PC-9 (cell line): Measurements from ENCODE around the gene PTPRT.

Experiments
- EZH2 ChIP-seq: fragments of 200-600 bp; sonication (generic); IDR thresholded peaks from 2 replicates; pipeline ENCODE4 v1.8.0; 2017; ENCODE audit warnings: antibody characterized with exemption, low read depth
- TF ChIP-seq, protein P1 (sequence below): fragments of 200-600 bp; sonication (generic); conservative IDR thresholded peaks from 2 replicates; pipeline ENCODE4 v1.6.1; 2017; ENCODE audit warnings: mixed run types, antibody characterized with exemption, mild to moderate bottlenecking, moderate library complexity

DNA sequence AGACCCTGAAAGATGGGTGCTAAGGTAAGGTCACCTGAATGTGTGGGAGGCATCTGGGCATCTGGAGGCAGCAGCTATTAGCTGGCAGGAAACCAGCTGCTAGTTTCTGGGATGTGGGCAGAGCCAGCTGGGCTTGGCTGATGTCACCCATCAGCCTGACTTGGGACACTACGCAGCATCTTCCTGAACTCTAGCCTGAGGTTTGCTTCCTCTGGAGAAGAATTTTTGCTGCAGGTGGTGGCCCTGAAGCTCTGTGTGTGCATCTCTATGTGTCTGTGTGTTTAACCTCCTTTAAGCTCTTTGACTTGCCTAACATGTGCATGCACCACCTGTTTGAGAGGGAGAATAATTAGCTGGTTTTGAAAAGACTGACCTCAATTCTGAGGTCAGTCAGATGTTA lies 1106.4 kb downstream of the PTPRT start:
- TF ChIP-seq, protein P1, sequence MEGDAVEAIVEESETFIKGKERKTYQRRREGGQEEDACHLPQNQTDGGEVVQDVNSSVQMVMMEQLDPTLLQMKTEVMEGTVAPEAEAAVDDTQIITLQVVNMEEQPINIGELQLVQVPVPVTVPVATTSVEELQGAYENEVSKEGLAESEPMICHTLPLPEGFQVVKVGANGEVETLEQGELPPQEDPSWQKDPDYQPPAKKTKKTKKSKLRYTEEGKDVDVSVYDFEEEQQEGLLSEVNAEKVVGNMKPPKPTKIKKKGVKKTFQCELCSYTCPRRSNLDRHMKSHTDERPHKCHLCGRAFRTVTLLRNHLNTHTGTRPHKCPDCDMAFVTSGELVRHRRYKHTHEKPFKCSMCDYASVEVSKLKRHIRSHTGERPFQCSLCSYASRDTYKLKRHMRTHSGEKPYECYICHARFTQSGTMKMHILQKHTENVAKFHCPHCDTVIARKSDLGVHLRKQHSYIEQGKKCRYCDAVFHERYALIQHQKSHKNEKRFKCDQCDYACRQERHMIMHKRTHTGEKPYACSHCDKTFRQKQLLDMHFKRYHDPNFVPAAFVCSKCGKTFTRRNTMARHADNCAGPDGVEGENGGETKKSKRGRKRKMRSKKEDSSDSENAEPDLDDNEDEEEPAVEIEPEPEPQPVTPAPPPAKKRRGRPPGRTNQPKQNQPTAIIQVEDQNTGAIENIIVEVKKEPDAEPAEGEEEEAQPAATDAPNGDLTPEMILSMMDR, result no peak
- TF ChIP-seq EZH2, result no peak
